ENCODE measurements around the gene SYCE3. TPM values are rescaled to one million over a fixed set of nuclear protein-coding genes. Genes with fewer than 3 reads are reported as not detected.
A peak's percentile ranks its signal among the peaks of the same experiment; 100 is the strongest.
"Not testable (repeated sequence)": the region's sequence is repeated elsewhere in the genome, so short reads cannot be mapped to it uniquely, and the experiment has no call there.

The SYCE3 gene
- total and polyA plus RNA-seq, 5 donors: not detected

- DNase-seq (peak in 2 of 3 donors; percentile 45 to 48), ATAC-seq (no peak)
- Histone ChIP-seq H3K9me3 (ENCODE audit: control insufficient read depth, low read length) (no peaks in the 10 kb centered on the region), H3K4me1 (ENCODE audit: control insufficient read depth, insufficient read depth, low read length) (no peaks in the 10 kb centered on the region), H3K4me3 (ENCODE audit: low read length) (no peak overlapping the region), H3K27me3 (ENCODE audit: control insufficient read depth, insufficient read depth) (no peaks in the 10 kb centered on the region), H3K27ac (ENCODE audit: low read length) (no peak overlapping the region)
- 91% methylated on average over 15 of the region's 15 CpGs for WGBS
- intact Hi-C loops (cut with DNase I): no loop called here
These were observed 40.4 kb downstream of the SYCE3 start for GRCh38 chr22:50522208-50522805.

- Histone ChIP-seq H3K4me1 (ENCODE audit: control insufficient read depth, insufficient read depth, low read length) (no peaks in the 10 kb centered on the region), H3K27me3 (ENCODE audit: control insufficient read depth, insufficient read depth) (no peaks in the 10 kb centered on the region), H3K4me3 (ENCODE audit: low read length) (no peak overlapping the region), H3K27ac (ENCODE audit: low read length) (no peak overlapping the region), H3K9me3 (ENCODE audit: control insufficient read depth, low read length) (no peaks in the 10 kb centered on the region)
- no peak for ATAC-seq
- intact Hi-C loops (cut with DNase I): no loop called here
- WGBS: 93% methylated on average over 10 of the region's 10 CpGs
- peak in 2 of 3 donors; percentile 32 to 54 for DNase-seq
These were observed 41.0 kb downstream of the SYCE3 start for GRCh38 chr22:50521710-50522109.

GRCh38 chr22:50520826-50521453 lies 41.8 kb downstream of the SYCE3 start:
- H3K27ac ChIP-seq (ENCODE audit: low read length): no peak overlapping the region
- DNase-seq: peak in 2 of 3 donors; percentile 49 to 60
- ATAC-seq: no peak
- H3K9me3 ChIP-seq (ENCODE audit: control insufficient read depth, low read length): no peaks in the 10 kb centered on the region
- 92% methylated on average over 13 of the region's 13 CpGs for WGBS
- no peaks in the 10 kb centered on the region for H3K4me1 ChIP-seq (ENCODE audit: control insufficient read depth, insufficient read depth, low read length)
- H3K4me3 ChIP-seq (ENCODE audit: low read length): no peak overlapping the region
- H3K27me3 ChIP-seq (ENCODE audit: control insufficient read depth, insufficient read depth): no peaks in the 10 kb centered on the region
- intact Hi-C loops (cut with DNase I): no loop called here

- H3K9me3 ChIP-seq (ENCODE audit: control insufficient read depth, low read length); H3K27me3 ChIP-seq (ENCODE audit: control insufficient read depth, insufficient read depth); ATAC-seq; H3K27ac ChIP-seq (ENCODE audit: low read length); DNase-seq; H3K4me3 ChIP-seq (ENCODE audit: low read length); H3K4me1 ChIP-seq (ENCODE audit: control insufficient read depth, insufficient read depth, low read length); intact Hi-C loops (cut with DNase I): not testable (repeated sequence)
- WGBS: 98% methylated on average over 8 of the region's 8 CpGs
These were observed 42.5 kb downstream of the SYCE3 start for GRCh38 chr22:50520184-50520583.

GRCh38 chr22:50519151-50519550 lies 43.6 kb downstream of the SYCE3 start:
- intact Hi-C loops (cut with DNase I): no loop called here
- Histone ChIP-seq H3K27me3 (ENCODE audit: control insufficient read depth, insufficient read depth) (no peaks in the 10 kb centered on the region), H3K27ac (ENCODE audit: low read length) (no peak overlapping the region), H3K4me1 (ENCODE audit: control insufficient read depth, insufficient read depth, low read length) (no peaks in the 10 kb centered on the region), H3K4me3 (ENCODE audit: low read length) (no peak overlapping the region), H3K9me3 (ENCODE audit: control insufficient read depth, low read length) (no peaks in the 10 kb centered on the region)
- WGBS: 94% methylated on average over 8 of the region's 8 CpGs
- peak in 2 of 3 donors; percentile 30 to 50 for DNase-seq
- ATAC-seq: no peak

GRCh38 chr22:50518606-50519005 lies 44.1 kb downstream of the SYCE3 start:
- Histone ChIP-seq H3K4me3 (ENCODE audit: low read length) (no peak overlapping the region), H3K9me3 (ENCODE audit: control insufficient read depth, low read length) (no peaks in the 10 kb centered on the region), H3K4me1 (ENCODE audit: control insufficient read depth, insufficient read depth, low read length) (no peaks in the 10 kb centered on the region), H3K27me3 (ENCODE audit: control insufficient read depth, insufficient read depth) (no peaks in the 10 kb centered on the region), H3K27ac (ENCODE audit: low read length) (no peak overlapping the region)
- no peak for ATAC-seq
- intact Hi-C loops (cut with DNase I): no loop called here
- 94% methylated on average over 7 of the region's 7 CpGs for WGBS
- DNase-seq: peak in 2 of 3 donors; percentile 9 to 47

GRCh38 chr22:50517495-50518260 lies 45.0 kb downstream of the SYCE3 start:
- WGBS: 82% methylated on average over 20 of the region's 20 CpGs
- intact Hi-C loops (cut with DNase I): no loop called here
- Histone ChIP-seq H3K27me3 (ENCODE audit: control insufficient read depth, insufficient read depth) (no peaks in the 10 kb centered on the region), H3K4me3 (ENCODE audit: low read length) (no peak overlapping the region), H3K4me1 (ENCODE audit: control insufficient read depth, insufficient read depth, low read length) (no peaks in the 10 kb centered on the region), H3K27ac (ENCODE audit: low read length) (no peak overlapping the region), H3K9me3 (ENCODE audit: control insufficient read depth, low read length) (no peaks in the 10 kb centered on the region)
- ATAC-seq (no peak), DNase-seq (peak in 2 of 3 donors; percentile 36 to 44)

GRCh38 chr22:50516891-50517290 lies 45.8 kb downstream of the SYCE3 start:
- no peaks in the 10 kb centered on the region for H3K9me3 ChIP-seq (ENCODE audit: control insufficient read depth, low read length)
- ATAC-seq (no peak), DNase-seq (peak in 2 of 3 donors; percentile 26 to 47)
- no peak overlapping the region for H3K4me3 ChIP-seq (ENCODE audit: low read length)
- intact Hi-C loops (cut with DNase I): no loop called here
- 82% methylated on average over 16 of the region's 16 CpGs for WGBS
- no peak overlapping the region for H3K27ac ChIP-seq (ENCODE audit: low read length)
- no peaks in the 10 kb centered on the region for H3K27me3 ChIP-seq (ENCODE audit: control insufficient read depth, insufficient read depth)
- H3K4me1 ChIP-seq (ENCODE audit: control insufficient read depth, insufficient read depth, low read length): no peaks in the 10 kb centered on the region

GRCh38 chr22:50516068-50516467 lies 46.7 kb downstream of the SYCE3 start:
- Histone ChIP-seq H3K4me1 (ENCODE audit: control insufficient read depth, insufficient read depth, low read length) (no peaks in the 10 kb centered on the region), H3K27me3 (ENCODE audit: control insufficient read depth, insufficient read depth) (no peaks in the 10 kb centered on the region), H3K9me3 (ENCODE audit: control insufficient read depth, low read length) (no peaks in the 10 kb centered on the region), H3K4me3 (ENCODE audit: low read length) (no peak overlapping the region), H3K27ac (ENCODE audit: low read length) (no peak overlapping the region)
- DNase-seq (peak in 1 of 3 donors; percentile 10), ATAC-seq (no peak)
- intact Hi-C loops (cut with DNase I): no loop called here
- 88% methylated on average over 8 of the region's 8 CpGs for WGBS

- 95% methylated on average over 15 of the region's 15 CpGs for WGBS
- Histone ChIP-seq H3K4me3 (ENCODE audit: low read length) (no peak overlapping the region), H3K27me3 (ENCODE audit: control insufficient read depth, insufficient read depth) (no peaks in the 10 kb centered on the region), H3K27ac (ENCODE audit: low read length) (no peak overlapping the region), H3K4me1 (ENCODE audit: control insufficient read depth, insufficient read depth, low read length) (no peaks in the 10 kb centered on the region), H3K9me3 (ENCODE audit: control insufficient read depth, low read length) (no peaks in the 10 kb centered on the region)
- ATAC-seq (no peak), DNase-seq (peak in 1 of 3 donors; percentile 11)
- intact Hi-C loops (cut with DNase I): no loop called here
These were observed 49.5 kb downstream of the SYCE3 start for GRCh38 chr22:50513175-50513574.

GRCh38 chr22:50508897-50509296 lies 53.8 kb downstream of the SYCE3 start:
- peak overlapping the region; percentile 73 for H3K4me3 ChIP-seq (ENCODE audit: low read length)
- DNase-seq (peak in 1 of 3 donors; percentile 12), ATAC-seq (no peak)
- H3K27me3 ChIP-seq (ENCODE audit: control insufficient read depth, insufficient read depth): no peaks in the 10 kb centered on the region
- 5% methylated on average over 3 of the region's 3 CpGs for WGBS
- H3K4me1 ChIP-seq (ENCODE audit: control insufficient read depth, insufficient read depth, low read length): no peaks in the 10 kb centered on the region
- H3K27ac ChIP-seq (ENCODE audit: low read length): no peak overlapping the region
- no peaks in the 10 kb centered on the region for H3K9me3 ChIP-seq (ENCODE audit: control insufficient read depth, low read length)
- intact Hi-C loops (cut with DNase I): loop anchor here in 2 of 4 donors (10.0 kb wide), 2 partner anchors 264 to 274 kb away; partner anchors contain the start of gene TUBGCP6 (in 1 of the 2)

Data from right cardiac atrium (tissue), 5 donors.